Subcutaneous abdominal adipose tissue (tissue), 5 donors: Measurements from ENCODE around the gene SLC22A1.

Experiments
- H3K27ac ChIP-seq: one replicate; pipeline ENCODE4 v1.7.0; 2013; ENCODE audit warnings: low read depth, mild to moderate bottlenecking, inconsistent platforms, low read length, moderate library complexity
- H3K27me3 ChIP-seq, 5 donors: one replicate each; pipeline ENCODE4 v1.7.0; 2013; ENCODE audit warnings: low read length in 5 of 5, inconsistent platforms in 1 of 5; ENCODE audit not compliant: control insufficient read depth in 5 of 5, insufficient read depth in 4 of 5
- H3K36me3 ChIP-seq, 5 donors: one replicate each; pipeline ENCODE4 v1.7.0; 2013; ENCODE audit warnings: low read length in 5 of 5; ENCODE audit not compliant: control insufficient read depth in 5 of 5, insufficient read depth in 5 of 5
- H3K4me1 ChIP-seq, 5 donors: one replicate each; pipeline ENCODE4 v1.7.0; 2013; ENCODE audit warnings: low read length in 5 of 5, mild to moderate bottlenecking in 3 of 5, moderate library complexity in 1 of 5; ENCODE audit not compliant: control insufficient read depth in 5 of 5, insufficient read depth in 5 of 5
- H3K4me3 ChIP-seq, 5 donors: one replicate each; pipeline ENCODE4 v1.7.0; 2013; ENCODE audit warnings: low read length in 5 of 5, low read depth in 1 of 5
- H3K9ac ChIP-seq, 5 donors: one replicate each; pipeline ENCODE4 v1.7.0; 2013; ENCODE audit warnings: low read length in 5 of 5, mild to moderate bottlenecking in 4 of 5, moderate library complexity in 3 of 5
- H3K9me3 ChIP-seq, 5 donors: one replicate each; pipeline ENCODE4 v1.7.0; 2013; ENCODE audit warnings: low read length in 5 of 5; ENCODE audit not compliant: control insufficient read depth in 5 of 5
- donor health status: healthy.
- donor health status: healthy.
- donor health status: healthy.
- donor health status: healthy.
- donor health status: healthy.

The SLC22A1 gene

DNA sequence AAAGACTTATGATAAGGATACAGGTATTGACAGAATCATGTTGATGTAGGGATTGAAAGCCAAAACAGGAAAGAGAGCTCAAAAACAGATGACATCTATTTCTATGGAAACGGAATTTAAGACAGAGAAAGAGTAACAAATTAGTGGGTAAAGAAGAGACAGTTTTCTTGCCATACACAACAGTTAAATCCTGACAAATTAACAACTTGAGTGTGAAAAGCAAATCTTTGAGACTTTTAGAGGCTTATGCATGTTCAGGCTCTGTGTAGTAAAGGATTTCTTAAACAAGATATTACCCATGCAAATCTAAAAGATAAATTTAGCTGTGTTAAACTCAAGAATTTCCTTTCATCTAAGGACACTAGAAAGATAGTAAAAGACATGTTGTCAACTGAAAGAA lies 68.5 kb downstream of the SLC22A1 start:
- H3K9me3 ChIP-seq, result peaks cover 3 to 33% (median 11%) of the 10 kb centered on the region in 5 donors
- no peak overlapping the region for H3K4me3 ChIP-seq
- H3K9ac ChIP-seq, result no peak overlapping the region

DNA sequence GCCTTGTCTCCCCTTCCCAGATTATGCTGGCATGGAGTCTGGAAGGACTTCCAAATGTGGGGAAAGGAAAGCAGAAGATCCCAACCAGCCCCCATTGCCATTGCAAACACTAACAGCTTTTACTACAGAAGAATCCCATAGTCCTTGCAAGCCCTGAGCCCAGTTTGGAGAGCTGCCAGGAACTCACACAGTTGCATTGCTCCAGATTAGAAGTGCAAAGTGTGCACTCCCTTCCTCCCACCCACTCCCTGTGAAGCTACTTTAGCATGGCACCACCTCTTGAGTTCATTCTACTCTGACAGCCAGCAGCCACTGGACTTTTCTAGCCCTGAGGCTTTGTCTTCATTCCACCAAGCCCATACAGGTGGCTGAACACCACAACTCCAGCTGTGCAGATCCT lies 69.4 kb downstream of the SLC22A1 start:
- Histone ChIP-seq H3K27ac (no peak overlapping the region), H3K4me1 (no peaks in the 10 kb centered on the region), H3K9ac (no peak overlapping the region), H3K9me3 (peaks cover 3 to 40% (median 13%) of the 10 kb centered on the region in 5 donors), H3K36me3 (no peaks in the 10 kb centered on the region), H3K4me3 (no peak overlapping the region), H3K27me3 (no peaks in the 10 kb centered on the region)

More for the DNA sequence above, 68.5 kb downstream of the SLC22A1 start:
- no peaks in the 10 kb centered on the region for H3K36me3 ChIP-seq
- H3K4me1 ChIP-seq, result no peaks in the 10 kb centered on the region
- H3K27ac ChIP-seq, result no peak overlapping the region
- H3K27me3 ChIP-seq, result no peaks in the 10 kb centered on the region

DNA sequence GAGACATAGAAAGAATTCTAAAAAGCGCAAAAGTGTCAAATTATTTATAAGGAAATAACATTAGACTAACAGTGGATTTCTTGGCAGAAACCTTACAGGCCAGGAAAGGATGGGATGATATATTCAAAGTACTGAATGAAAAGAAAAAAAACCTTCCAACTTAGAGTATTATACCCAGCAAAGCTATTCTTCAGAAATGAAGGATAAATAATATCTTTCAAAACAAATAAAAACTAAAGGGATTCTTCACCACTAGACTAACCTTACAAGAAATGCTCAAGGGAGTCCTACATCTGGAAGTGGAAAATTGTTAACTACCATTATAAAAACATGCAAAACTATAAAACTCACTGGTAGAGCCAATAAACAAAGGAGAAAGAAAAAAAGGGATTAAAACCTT lies 71.2 kb downstream of the SLC22A1 start:
- no peak overlapping the region for H3K9ac ChIP-seq
- H3K4me1 ChIP-seq, result no peaks in the 10 kb centered on the region
- no peak overlapping the region for H3K27ac ChIP-seq
- H3K36me3 ChIP-seq, result no peaks in the 10 kb centered on the region
- H3K27me3 ChIP-seq, result no peaks in the 10 kb centered on the region
- H3K9me3 ChIP-seq, result peaks cover 3 to 43% (median 13%) of the 10 kb centered on the region in 5 donors
- no peak overlapping the region for H3K4me3 ChIP-seq

DNA sequence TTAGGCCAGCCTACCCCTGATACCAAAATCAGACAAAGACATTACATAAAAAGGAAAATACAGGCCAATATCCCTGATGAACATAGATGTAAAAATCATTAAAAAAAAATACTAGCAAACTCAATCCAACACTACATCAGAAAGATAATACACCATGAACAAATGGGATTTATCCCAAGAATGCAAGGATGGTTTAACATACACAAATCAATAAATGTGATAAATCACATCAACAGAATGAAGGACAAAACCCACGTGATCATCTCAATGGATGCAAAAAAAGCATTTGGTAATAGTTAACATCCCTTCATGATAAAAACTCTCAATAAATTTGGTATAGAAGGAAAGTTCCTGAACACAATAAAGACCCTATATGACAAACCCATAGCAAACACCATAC lies 73.2 kb downstream of the SLC22A1 start:
- Histone ChIP-seq H3K36me3 (no peaks in the 10 kb centered on the region), H3K27me3 (no peaks in the 10 kb centered on the region), H3K4me1 (no peaks in the 10 kb centered on the region), H3K27ac (no peak overlapping the region), H3K9ac (no peak overlapping the region), H3K9me3 (peaks cover 3 to 43% (median 13%) of the 10 kb centered on the region in 5 donors), H3K4me3 (no peak overlapping the region)

DNA sequence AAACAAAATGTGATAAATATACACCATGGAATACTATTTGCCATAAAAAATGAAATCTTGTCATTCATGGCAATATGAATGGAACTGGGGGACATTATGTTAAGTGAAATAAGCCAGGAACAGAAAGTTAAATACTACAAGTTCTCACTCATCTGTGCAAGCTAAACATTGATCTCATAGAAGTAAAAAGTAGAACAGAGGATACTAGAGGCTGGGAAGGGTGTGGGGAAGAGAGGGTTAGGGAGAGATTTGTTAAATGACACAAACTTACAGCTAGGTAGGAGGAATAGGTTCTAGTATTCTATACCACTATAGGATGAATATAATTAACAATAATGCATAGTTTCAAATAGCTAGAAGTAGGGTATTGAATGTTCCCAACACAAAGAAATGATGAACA lies 76.0 kb downstream of the SLC22A1 start:
- Histone ChIP-seq H3K27me3 (peaks cover 0 to 4% (median 0%) of the 10 kb centered on the region in 5 donors), H3K9ac (no peak overlapping the region), H3K27ac (no peak overlapping the region), H3K4me1 (peaks cover 0 to 3% (median 0%) of the 10 kb centered on the region in 5 donors), H3K9me3 (peaks cover 0 to 33% (median 8%) of the 10 kb centered on the region in 5 donors), H3K36me3 (no peaks in the 10 kb centered on the region), H3K4me3 (no peak overlapping the region)

DNA sequence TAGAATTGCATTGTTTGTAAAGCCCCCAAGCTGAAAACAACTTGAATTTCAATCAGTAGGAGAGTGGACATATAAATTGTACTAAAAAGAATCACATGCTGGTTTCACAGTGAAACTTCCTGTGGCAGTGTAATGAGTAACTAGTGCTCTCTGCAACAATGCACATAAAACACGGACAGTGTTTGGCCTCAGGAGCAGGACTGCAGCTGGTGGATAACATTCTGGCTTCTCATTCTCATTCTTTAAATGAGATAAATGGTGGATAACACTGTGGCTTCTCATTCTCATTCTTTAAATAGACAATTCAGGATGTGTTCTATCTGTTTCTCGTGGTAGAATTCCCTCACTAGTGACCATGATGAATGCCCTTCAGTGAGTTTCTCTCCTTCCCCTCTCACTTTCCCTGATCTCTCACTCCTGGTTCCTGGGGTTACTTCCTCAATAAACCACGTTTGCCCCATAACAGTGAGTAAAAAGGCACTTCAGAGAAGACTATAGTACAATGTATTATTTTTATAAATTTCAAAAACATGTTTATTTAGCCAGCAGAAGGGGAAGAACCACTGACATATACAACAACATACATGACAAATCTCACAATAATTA lies 77.1 kb downstream of the SLC22A1 start:
- no peak overlapping the region for H3K4me3 ChIP-seq
- H3K9ac ChIP-seq, result no peak overlapping the region
- peaks cover 0 to 3% (median 0%) of the 10 kb centered on the region in 5 donors for H3K4me1 ChIP-seq
- peaks cover 0 to 22% (median 4%) of the 10 kb centered on the region in 5 donors for H3K9me3 ChIP-seq
- no peaks in the 10 kb centered on the region for H3K36me3 ChIP-seq
- no peak overlapping the region for H3K27ac ChIP-seq
- peaks cover 0 to 4% (median 0%) of the 10 kb centered on the region in 5 donors for H3K27me3 ChIP-seq

DNA sequence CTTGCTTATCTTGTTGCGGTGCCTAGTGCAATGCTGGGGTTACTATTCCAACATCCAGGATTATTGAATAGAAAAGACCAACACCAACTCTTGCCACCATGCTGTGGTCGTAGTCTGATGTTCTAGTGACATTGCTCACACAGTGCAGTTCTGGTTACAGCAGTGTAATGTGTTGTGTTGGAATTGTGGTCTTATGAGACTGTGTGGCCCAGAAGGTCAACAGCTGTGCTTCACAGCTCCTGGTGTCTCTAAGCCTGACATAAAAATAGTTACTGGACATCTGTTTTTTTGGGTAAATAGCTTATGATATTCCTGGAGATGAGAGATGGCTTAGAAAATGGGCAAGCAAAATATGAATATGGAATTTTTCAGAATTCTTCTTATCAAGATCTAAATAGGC lies 79.4 kb downstream of the SLC22A1 start:
- Histone ChIP-seq H3K9me3 (peaks cover 0 to 3% (median 0%) of the 10 kb centered on the region in 5 donors), H3K27me3 (peaks cover 0 to 4% (median 0%) of the 10 kb centered on the region in 5 donors), H3K4me3 (no peak overlapping the region), H3K4me1 (peaks cover 0 to 3% (median 0%) of the 10 kb centered on the region in 5 donors), H3K36me3 (no peaks in the 10 kb centered on the region), H3K9ac (no peak overlapping the region), H3K27ac (no peak overlapping the region)

DNA sequence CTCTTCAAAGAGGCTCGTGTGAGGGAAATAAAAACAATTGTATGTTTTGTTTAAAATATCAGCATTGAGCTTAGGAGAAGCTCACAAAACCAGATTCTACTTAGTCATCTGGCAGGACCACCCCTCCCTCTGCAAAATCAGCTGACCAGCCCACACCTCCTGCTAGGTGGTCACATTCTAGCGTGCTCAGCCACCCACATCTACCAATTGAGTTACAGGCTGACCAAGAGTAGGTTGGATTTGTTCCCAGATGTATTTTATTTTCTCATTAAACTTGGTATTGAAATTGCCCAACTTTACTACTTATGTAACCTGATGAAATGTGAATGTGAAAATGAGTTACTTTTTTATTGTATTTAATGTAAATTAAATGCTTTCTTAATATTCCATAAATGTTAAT lies 80.8 kb downstream of the SLC22A1 start:
- Histone ChIP-seq H3K4me3 (no peak overlapping the region), H3K9me3 (peaks cover 0 to 4% (median 1%) of the 10 kb centered on the region in 5 donors), H3K27ac (no peak overlapping the region)

DNA sequence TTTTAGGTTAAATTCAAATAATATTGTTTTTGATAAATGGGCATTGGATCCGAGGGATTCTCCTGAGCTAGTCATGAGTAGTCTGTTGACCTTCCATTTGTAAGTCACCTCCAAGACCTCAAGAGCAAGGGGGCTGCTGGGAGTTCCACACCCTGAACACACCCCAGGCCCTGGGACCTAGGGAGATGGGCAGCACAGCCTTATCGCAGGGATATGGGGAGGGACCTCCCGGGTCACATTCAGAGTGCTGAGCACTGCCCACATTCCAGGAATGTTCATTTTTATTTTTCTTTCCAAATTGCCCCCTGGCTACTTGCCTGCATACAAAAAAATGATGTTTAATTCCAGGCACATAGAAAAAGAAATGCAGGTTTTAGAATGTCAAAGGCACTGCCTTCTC lies 81.5 kb downstream of the SLC22A1 start:
- Histone ChIP-seq H3K9me3 (peaks cover 0 to 11% (median 6%) of the 10 kb centered on the region in 5 donors), H3K36me3 (no peaks in the 10 kb centered on the region), H3K27ac (no peak overlapping the region), H3K27me3 (peaks cover 0 to 4% (median 0%) of the 10 kb centered on the region in 5 donors), H3K4me3 (no peak overlapping the region), H3K4me1 (peaks cover 0 to 3% (median 0%) of the 10 kb centered on the region in 5 donors), H3K9ac (no peak overlapping the region)

More for the DNA sequence above, 80.8 kb downstream of the SLC22A1 start:
- Histone ChIP-seq H3K36me3 (no peaks in the 10 kb centered on the region), H3K9ac (no peak overlapping the region), H3K4me1 (peaks cover 0 to 3% (median 0%) of the 10 kb centered on the region in 5 donors), H3K27me3 (peaks cover 0 to 4% (median 0%) of the 10 kb centered on the region in 5 donors)

DNA sequence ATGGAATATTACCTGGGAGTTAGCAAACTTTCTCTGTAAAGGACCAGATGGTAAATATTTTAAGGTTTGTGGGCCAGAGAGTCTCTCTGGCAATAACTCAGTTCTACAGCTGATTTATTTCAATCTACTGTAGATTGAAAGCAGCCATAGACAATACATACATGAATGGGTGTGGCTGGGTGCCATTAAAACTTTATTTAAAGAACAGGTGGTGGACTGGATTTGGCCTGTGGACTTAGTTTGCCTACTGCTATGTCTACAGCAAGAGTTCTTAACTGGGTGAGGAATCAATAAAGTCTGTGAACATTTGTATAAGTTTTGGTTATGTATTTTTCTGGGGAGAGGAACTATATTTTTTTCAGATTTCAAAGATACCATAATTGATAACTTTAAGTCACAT lies 81.9 kb downstream of the SLC22A1 start:
- no peak overlapping the region for H3K27ac ChIP-seq
- no peak overlapping the region for H3K9ac ChIP-seq
- peaks cover 0 to 4% (median 0%) of the 10 kb centered on the region in 5 donors for H3K27me3 ChIP-seq
- H3K4me1 ChIP-seq, result peaks cover 0 to 3% (median 0%) of the 10 kb centered on the region in 5 donors
- H3K36me3 ChIP-seq, result no peaks in the 10 kb centered on the region
- H3K4me3 ChIP-seq, result no peak overlapping the region
- peaks cover 0 to 11% (median 7%) of the 10 kb centered on the region in 5 donors for H3K9me3 ChIP-seq
